Tibial nerve (tissue), 4 donors: ENCODE measurements around the gene SV2B.

Experiments
- EP300 ChIP-seq, 2 donors: sonication (generic); formaldehyde crosslinking; IDR thresholded peaks; one replicate each; pipeline ENCODE4 v1.6.1; 2017; ENCODE audit warnings: antibody characterized with exemption in 2 of 2, mild to moderate bottlenecking in 1 of 2
- POLR2A ChIP-seq, 2 donors: fragments of 450-650 bp; IDR thresholded peaks; one replicate each; pipeline ENCODE4 v1.6.1; 2017; ENCODE audit warnings: antibody characterized with exemption in 2 of 2, mild to moderate bottlenecking in 2 of 2, moderate library complexity in 2 of 2
- TF ChIP-seq, protein P1 (sequence below), 5 experiments: fragments of 200-600 bp in 3 of 5; fragments of 450-650 bp in 2 of 5; sonication (generic) in 3 of 5; IDR thresholded peaks; one replicate each; pipeline ENCODE4 v1.5.1; 2016 to 2019; ENCODE audit warnings: antibody characterized with exemption in 5 of 5, mild to moderate bottlenecking in 3 of 5, moderate library complexity in 2 of 5

DNA sequence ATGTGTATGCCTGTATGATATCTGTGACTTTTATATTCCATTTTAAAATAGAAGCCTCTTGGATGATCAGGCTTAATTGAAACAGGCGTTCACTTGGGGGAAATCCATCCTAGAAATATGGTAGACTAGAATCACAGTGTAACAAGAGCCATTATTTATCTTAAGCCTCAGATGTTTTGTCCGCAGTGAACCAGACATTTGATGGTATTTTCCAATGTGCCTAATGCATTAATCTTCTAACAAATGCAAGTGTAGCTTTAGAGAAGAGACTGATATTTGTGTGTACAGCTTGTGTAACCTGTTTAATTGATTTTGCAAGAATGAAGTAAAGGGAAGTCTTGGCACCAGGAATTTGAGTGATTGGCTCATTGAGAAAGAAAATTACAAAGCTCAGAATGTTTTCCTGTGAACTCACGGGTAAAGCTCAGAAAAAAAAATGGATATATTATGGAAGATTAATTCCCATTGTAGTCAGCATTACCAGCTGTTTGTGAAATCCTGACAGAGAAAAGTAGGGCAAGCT is 155.7 kb downstream of the SV2B start:
- TF ChIP-seq POLR2A (IDR thresholded peaks at IDR 0.05), result no peak
- TF ChIP-seq, protein P1, sequence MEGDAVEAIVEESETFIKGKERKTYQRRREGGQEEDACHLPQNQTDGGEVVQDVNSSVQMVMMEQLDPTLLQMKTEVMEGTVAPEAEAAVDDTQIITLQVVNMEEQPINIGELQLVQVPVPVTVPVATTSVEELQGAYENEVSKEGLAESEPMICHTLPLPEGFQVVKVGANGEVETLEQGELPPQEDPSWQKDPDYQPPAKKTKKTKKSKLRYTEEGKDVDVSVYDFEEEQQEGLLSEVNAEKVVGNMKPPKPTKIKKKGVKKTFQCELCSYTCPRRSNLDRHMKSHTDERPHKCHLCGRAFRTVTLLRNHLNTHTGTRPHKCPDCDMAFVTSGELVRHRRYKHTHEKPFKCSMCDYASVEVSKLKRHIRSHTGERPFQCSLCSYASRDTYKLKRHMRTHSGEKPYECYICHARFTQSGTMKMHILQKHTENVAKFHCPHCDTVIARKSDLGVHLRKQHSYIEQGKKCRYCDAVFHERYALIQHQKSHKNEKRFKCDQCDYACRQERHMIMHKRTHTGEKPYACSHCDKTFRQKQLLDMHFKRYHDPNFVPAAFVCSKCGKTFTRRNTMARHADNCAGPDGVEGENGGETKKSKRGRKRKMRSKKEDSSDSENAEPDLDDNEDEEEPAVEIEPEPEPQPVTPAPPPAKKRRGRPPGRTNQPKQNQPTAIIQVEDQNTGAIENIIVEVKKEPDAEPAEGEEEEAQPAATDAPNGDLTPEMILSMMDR (IDR thresholded peaks at IDR 0.05), result no peak
- no peak for TF ChIP-seq EP300 (IDR thresholded peaks at IDR 0.05)
